Measurements from ENCODE around the gene ERVK3-1. TPM values are rescaled to one million over a fixed set of nuclear protein-coding genes. Genes with fewer than 3 reads are reported as not detected.

Gene ERVK3-1
- polyA plus RNA-seq, 1 of the 3 experiments (the other 2 are of a cell fraction): 69.4 TPM

- Histone ChIP-seq H3K9ac (no peak overlapping the region), H4K20me1 (ENCODE audit: insufficient read depth) (peaks cover 5% of the 10 kb centered on the region; the same call in 1 of the 2 replicates), H3K4me1 (ENCODE audit: control insufficient read depth in 1 of 2, insufficient read depth in 2 of 2, low read depth in 1 of 2, low read length in 1 of 2) (no peaks in the 10 kb centered on the region), H2AFZ (ENCODE audit: low read depth) (no peak overlapping the region), H3K79me2 (ENCODE audit: insufficient read depth) (no peaks in the 10 kb centered on the region), H3K4me2 (no peak overlapping the region), H3F3A (replicated peaks; ENCODE audit: insufficient read depth) (peaks cover 3% of the 10 kb centered on the region), H3K27ac (ENCODE audit: low read depth in 2 of 2, low read length in 1 of 2) (no peak overlapping the region), H3K9me2 (no peaks in the 10 kb centered on the region), H3K9me3 (no peaks in the 10 kb centered on the region), H3K4me3 (ENCODE audit: low read depth in 2 of 2, low read length in 1 of 2) (no peak overlapping the region), H3K27me3 (ENCODE audit: insufficient read depth) (no peaks in the 10 kb centered on the region), H3K36me3 (replicated peaks in 1 of 2; ENCODE audit: control insufficient read depth in 1 of 2, insufficient read depth in 2 of 2, low read length in 1 of 2) (peaks cover 40 to 43% of the 10 kb centered on the region in 2 experiments)
- WGBS (ENCODE audit: low lambda C conversion rate): 94% methylated on average over 2 of the region's 2 CpGs
- CTCF ChIA-PET: no interaction called here
- no peak for DNase-seq
- TF ChIP-seq MEF2A (IDR thresholded peaks at IDR 0.05; ENCODE audit: borderline replicate concordance, low read depth) (no peak), FOSL2 (IDR thresholded peaks at IDR 0.05; ENCODE audit: borderline replicate concordance, low read depth) (no peak), ZBTB33 (IDR thresholded peaks at IDR 0.05; ENCODE audit: borderline replicate concordance, low read depth) (no peak), REST (IDR thresholded peaks at IDR 0.05; ENCODE audit: low read depth, low read length) (no peak), TEAD4 (IDR thresholded peaks at IDR 0.05; ENCODE audit: borderline replicate concordance, insufficient read depth) (no peak), RFX5 (IDR thresholded peaks at IDR 0.05; ENCODE audit: low read length) (no peak), EP300 (IDR thresholded peaks at IDR 0.05; ENCODE audit: borderline replicate concordance in 1 of 2, low read depth in 1 of 2, low read length in 1 of 2) (no peak), RXRA (IDR thresholded peaks at IDR 0.05; ENCODE audit: borderline replicate concordance, low read depth) (no peak), SIN3A (IDR thresholded peaks at IDR 0.05; ENCODE audit: borderline replicate concordance, low read depth, low read length) (no peak), ELF1 (IDR thresholded peaks at IDR 0.05) (no peak)
- TF ChIP-seq, protein P1, sequence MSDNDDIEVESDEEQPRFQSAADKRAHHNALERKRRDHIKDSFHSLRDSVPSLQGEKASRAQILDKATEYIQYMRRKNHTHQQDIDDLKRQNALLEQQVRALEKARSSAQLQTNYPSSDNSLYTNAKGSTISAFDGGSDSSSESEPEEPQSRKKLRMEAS (IDR thresholded peaks at IDR 0.05; ENCODE audit: low read depth): no peak
- TF ChIP-seq, protein P2, sequence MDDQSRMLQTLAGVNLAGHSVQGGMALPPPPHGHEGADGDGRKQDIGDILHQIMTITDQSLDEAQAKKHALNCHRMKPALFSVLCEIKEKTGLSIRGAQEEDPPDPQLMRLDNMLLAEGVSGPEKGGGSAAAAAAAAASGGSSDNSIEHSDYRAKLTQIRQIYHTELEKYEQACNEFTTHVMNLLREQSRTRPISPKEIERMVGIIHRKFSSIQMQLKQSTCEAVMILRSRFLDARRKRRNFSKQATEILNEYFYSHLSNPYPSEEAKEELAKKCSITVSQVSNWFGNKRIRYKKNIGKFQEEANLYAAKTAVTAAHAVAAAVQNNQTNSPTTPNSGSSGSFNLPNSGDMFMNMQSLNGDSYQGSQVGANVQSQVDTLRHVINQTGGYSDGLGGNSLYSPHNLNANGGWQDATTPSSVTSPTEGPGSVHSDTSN (IDR thresholded peaks at IDR 0.05): no peak
- TF ChIP-seq, protein P3, sequence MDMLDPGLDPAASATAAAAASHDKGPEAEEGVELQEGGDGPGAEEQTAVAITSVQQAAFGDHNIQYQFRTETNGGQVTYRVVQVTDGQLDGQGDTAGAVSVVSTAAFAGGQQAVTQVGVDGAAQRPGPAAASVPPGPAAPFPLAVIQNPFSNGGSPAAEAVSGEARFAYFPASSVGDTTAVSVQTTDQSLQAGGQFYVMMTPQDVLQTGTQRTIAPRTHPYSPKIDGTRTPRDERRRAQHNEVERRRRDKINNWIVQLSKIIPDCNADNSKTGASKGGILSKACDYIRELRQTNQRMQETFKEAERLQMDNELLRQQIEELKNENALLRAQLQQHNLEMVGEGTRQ (IDR thresholded peaks at IDR 0.05; ENCODE audit: borderline replicate concordance, low read depth, low read length): no peak
- POLR2A ChIA-PET: no interaction called here
These were observed 10.4 kb downstream of the ERVK3-1 start for GRCh38 chr19:58315580-58315979.
